ENCODE data around the gene ABCC1.

ABCC1 gene

DNA sequence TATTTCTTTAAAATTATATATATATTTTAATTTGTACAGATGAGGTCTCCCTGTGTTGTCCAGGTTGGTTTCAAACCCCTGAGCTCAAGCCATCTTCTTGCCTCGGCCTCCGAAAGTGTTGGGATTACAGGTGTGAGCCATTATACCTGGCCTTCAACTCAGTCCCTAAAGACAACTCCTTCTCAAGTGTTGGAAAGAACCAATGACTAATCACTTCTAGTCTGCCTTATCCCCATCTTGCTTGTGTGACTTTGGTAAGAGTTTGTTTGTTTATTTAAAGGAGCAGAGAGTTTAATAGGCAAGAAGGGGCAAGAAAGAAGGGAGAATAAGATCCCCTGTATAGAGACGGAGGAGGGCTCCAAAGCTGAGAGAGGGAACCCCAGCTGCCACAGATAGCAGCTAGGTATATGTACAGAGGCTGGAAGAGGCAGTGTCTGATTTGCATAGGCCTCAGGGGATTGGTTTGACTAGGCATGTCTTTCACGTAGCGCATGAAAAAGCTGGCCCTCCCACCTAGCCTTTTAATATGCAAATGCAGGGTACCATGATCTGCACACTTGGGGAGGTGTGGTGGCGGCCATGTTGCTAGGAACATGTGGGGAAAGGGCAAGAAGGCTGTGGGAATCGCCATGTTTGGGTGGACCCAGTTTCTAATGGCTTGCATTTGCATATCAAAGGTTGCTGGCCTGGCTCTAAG is 21.5 kb downstream of the ABCC1 start:
- H3K27ac ChIP-seq = no peak overlapping the region
- TF ChIP-seq ZFX (IDR thresholded peaks at IDR 0.05) (no peak), CTCF (conservative IDR thresholded peaks at IDR 0.05) (no peak)

- no peak overlapping the region for H3K27ac ChIP-seq
- TF ChIP-seq ZFX (IDR thresholded peaks at IDR 0.05) (no peak), CTCF (conservative IDR thresholded peaks at IDR 0.05) (no peak)
Observed at GRCh38 chr16:15971440-15971815, 22.0 kb downstream of the ABCC1 start.

DNA sequence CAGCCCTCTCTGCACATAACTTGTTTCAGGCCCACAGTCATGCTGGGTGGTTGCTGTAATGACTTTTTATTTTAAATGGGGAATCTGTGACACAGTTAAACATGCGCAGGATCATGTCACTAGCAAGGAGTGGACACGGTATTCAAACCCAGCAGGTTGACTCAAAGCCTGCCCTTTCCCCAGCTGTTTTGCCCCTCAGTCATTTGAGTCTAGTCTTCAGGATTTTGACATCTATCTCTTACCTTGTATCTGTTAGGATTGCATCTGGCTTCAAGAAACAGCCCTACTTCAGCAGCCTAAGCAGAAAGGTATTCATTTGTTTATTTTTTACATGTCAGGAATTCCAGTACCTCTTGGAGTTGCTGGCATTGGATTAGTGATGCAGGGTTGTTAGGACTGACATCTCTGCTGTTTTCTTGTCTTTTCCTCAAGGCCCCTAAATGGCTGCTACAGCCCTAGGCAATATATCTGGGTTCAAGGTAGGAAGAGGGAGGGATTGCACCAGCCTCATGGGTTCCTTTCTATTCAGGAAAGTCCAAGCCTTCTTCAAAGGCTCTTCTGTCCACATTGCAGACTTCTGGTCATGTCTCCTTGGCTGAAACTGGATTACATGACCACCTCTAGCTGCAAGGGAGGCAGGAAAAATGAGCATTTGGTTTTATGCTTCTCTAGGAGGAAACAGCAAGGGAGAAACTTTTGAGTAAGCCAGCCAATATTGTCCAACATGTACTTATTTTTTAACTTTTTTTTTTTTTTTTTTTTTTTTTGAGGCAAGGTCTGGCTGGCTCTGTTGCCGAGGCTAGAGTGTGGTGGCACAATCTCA is 22.8 kb downstream of the ABCC1 start:
- TF ChIP-seq ZFX (IDR thresholded peaks at IDR 0.05) = no peak
- TF ChIP-seq CTCF (conservative IDR thresholded peaks at IDR 0.05) = no peak
- H3K27ac ChIP-seq = no peak overlapping the region

- TF ChIP-seq ZFX (IDR thresholded peaks at IDR 0.05) (no peak), CTCF (conservative IDR thresholded peaks at IDR 0.05) (no peak)
- no peak overlapping the region for H3K27ac ChIP-seq
Observed at GRCh38 chr16:15973421-15973820, 24.0 kb downstream of the ABCC1 start.

- TF ChIP-seq ZFX (IDR thresholded peaks at IDR 0.05) (no peak), CTCF (conservative IDR thresholded peaks at IDR 0.05) (no peak)
- H3K27ac ChIP-seq = no peak overlapping the region
Observed at GRCh38 chr16:15974057-15974456, 24.6 kb downstream of the ABCC1 start.

DNA sequence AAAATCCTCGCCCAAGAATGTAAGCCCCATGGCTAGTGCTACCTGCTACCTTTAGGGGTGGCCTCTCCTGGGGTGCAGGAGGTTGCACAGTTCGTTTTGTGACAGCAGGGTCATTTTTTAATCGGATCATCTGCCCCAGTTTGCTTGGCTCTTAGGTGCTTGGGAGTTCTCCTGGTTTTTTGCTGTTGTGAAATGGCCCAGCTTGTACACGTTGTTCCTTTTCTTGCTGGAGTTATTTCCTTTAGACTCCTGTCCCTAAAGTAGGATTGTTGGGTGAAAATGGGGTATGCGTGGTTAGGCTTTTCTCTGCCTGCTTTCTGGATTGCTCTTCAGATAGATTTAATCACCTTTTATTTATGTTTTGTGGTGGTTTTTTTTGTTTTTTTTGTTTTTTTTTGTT is 25.8 kb downstream of the ABCC1 start:
- TF ChIP-seq CTCF (conservative IDR thresholded peaks at IDR 0.05) (no peak), ZFX (IDR thresholded peaks at IDR 0.05) (no peak)
- no peak overlapping the region for H3K27ac ChIP-seq

DNA sequence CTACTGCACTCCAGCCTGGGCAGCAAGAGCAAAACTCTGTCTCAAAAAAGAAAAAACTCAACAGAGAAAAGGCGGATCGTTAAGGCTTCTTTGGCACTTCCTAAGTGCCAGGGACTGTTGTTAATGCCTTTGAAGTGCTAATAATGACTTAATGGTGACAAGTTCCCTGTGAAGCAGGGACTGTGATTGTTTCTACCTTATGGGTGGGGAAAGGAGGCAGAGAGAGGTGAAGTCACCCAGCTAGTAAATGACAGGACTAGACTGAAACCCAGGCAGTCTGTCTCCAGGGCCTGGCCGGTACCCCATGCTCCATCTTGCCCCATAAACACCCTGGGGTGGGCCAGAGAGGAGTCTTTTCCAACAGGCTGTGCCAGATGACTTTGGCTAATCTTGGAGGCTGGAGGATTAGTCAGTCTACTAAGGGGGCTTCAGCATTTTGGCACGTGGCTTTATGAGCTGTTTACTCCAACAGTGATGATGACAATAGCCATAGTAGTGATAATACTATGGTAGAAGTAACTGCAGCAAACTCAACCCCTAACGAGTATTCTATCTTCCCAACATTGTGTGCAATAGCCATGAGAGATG is 26.9 kb downstream of the ABCC1 start:
- TF ChIP-seq ZFX (IDR thresholded peaks at IDR 0.05) (no peak), CTCF (conservative IDR thresholded peaks at IDR 0.05) (no peak)
- H3K27ac ChIP-seq = no peak overlapping the region
